BE2C (cell line): Measurements from ENCODE around the gene SEPTIN10.

Experiments
- DNase-seq: peaks from one replicate; pipeline ENCODE4 v3.0.0-alpha.2; 2020
- H3K27me3 ChIP-seq: fragments of 250-450 bp; sonication (Bioruptor Pico); 2 replicates; pipeline ENCODE4 v1.5.1; 2020; ENCODE audit warnings: mild to moderate bottlenecking
- H3K36me3 ChIP-seq: fragments of 250-450 bp; sonication (Bioruptor Pico); 2 replicates; pipeline ENCODE4 v1.5.1; 2020; ENCODE audit warnings: mild to moderate bottlenecking
- H3K4me1 ChIP-seq: fragments of 250-450 bp; sonication (Bioruptor Pico); 2 replicates; pipeline ENCODE4 v1.5.1; 2020
- H3K4me3 ChIP-seq: 2 replicates; pipeline ENCODE4 v1.5.1; 2011; ENCODE audit warnings: low read depth, low read length
- H3K9me3 ChIP-seq: fragments of 250-450 bp; sonication (Bioruptor Pico); 2 replicates; pipeline ENCODE4 v1.5.1; 2020
- TF ChIP-seq, protein P1 (sequence below): IDR thresholded peaks from 2 replicates; pipeline ENCODE4 v1.5.1; 2012; ENCODE audit warnings: mild to moderate bottlenecking, low read depth, low read length

SEPTIN10 gene

DNA sequence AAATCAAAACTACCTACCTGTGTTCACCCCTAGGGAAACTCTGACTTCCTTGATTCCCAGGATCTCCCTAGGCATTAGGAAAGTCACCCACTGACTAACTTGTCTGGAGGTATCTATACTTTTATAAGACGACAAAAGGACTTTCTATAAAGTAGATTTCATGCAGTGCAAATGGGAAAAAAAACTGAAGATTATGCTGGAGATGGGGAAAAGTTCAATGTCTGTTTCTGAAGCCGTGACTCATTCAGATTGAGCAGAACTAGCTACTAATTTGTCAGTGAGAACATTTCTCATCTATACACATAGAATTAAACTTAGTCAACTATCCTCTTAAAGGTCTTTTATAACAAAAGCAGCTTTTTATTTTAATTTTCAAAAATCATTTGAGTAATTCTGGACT, 6.0 kb downstream of the SEPTIN10 start:
- DNase-seq, result no peak
- Histone ChIP-seq H3K27me3 (peaks cover under 1% of the 10 kb centered on the region), H3K36me3 (no peaks in the 10 kb centered on the region), H3K9me3 (no peaks in the 10 kb centered on the region), H3K4me1 (no peaks in the 10 kb centered on the region), H3K4me3 (no peak overlapping the region)
- TF ChIP-seq, protein P1, sequence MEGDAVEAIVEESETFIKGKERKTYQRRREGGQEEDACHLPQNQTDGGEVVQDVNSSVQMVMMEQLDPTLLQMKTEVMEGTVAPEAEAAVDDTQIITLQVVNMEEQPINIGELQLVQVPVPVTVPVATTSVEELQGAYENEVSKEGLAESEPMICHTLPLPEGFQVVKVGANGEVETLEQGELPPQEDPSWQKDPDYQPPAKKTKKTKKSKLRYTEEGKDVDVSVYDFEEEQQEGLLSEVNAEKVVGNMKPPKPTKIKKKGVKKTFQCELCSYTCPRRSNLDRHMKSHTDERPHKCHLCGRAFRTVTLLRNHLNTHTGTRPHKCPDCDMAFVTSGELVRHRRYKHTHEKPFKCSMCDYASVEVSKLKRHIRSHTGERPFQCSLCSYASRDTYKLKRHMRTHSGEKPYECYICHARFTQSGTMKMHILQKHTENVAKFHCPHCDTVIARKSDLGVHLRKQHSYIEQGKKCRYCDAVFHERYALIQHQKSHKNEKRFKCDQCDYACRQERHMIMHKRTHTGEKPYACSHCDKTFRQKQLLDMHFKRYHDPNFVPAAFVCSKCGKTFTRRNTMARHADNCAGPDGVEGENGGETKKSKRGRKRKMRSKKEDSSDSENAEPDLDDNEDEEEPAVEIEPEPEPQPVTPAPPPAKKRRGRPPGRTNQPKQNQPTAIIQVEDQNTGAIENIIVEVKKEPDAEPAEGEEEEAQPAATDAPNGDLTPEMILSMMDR, result no peak

- Histone ChIP-seq H3K36me3 (no peaks in the 10 kb centered on the region), H3K9me3 (no peaks in the 10 kb centered on the region), H3K4me1 (no peaks in the 10 kb centered on the region), H3K4me3 (no peak overlapping the region), H3K27me3 (no peaks in the 10 kb centered on the region)
- no peak for DNase-seq
- TF ChIP-seq, protein P1, result no peak
These were observed 9.2 kb downstream of the SEPTIN10 start for GRCh38 chr2:109604597-109604996.

GRCh38 chr2:109602617-109603188, 11.1 kb downstream of the SEPTIN10 start:
- TF ChIP-seq, protein P1, result no peak
- Histone ChIP-seq H3K4me3 (no peak overlapping the region), H3K4me1 (no peaks in the 10 kb centered on the region), H3K27me3 (no peaks in the 10 kb centered on the region), H3K36me3 (no peaks in the 10 kb centered on the region), H3K9me3 (no peaks in the 10 kb centered on the region)
- DNase-seq, result no peak

DNA sequence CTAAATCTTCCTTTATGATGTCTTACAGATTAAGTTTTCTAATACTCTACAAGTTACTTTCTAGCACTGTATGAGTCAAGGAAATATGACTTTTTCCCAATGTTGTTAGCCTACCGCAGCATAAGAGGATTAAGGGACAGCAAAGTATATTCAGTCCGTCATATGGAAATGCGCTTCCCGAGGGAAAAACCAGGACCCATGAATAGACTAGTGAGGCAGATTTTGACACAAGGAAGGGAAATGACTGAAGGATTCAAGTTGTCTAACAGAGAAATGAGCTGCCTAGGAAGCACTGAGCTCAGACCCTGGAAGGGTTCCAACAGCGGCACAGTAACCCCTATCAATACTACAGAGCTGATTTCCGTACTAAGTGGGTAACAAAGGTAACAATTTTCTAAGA, 12.0 kb downstream of the SEPTIN10 start:
- H3K36me3 ChIP-seq, result no peaks in the 10 kb centered on the region
- no peaks in the 10 kb centered on the region for H3K27me3 ChIP-seq
- H3K9me3 ChIP-seq, result no peaks in the 10 kb centered on the region
- no peak overlapping the region for H3K4me3 ChIP-seq
- TF ChIP-seq, protein P1, result no peak
- DNase-seq, result no peak
- no peaks in the 10 kb centered on the region for H3K4me1 ChIP-seq

- Histone ChIP-seq H3K9me3 (no peaks in the 10 kb centered on the region), H3K4me1 (no peaks in the 10 kb centered on the region), H3K27me3 (no peaks in the 10 kb centered on the region), H3K36me3 (no peaks in the 10 kb centered on the region), H3K4me3 (no peak overlapping the region)
- TF ChIP-seq, protein P1, result no peak
- DNase-seq, result no peak
These were observed 16.5 kb downstream of the SEPTIN10 start for GRCh38 chr2:109597283-109597682.

- no peaks in the 10 kb centered on the region for H3K4me1 ChIP-seq
- H3K4me3 ChIP-seq, result no peak overlapping the region
- no peaks in the 10 kb centered on the region for H3K9me3 ChIP-seq
- no peaks in the 10 kb centered on the region for H3K36me3 ChIP-seq
- no peak for DNase-seq
- TF ChIP-seq, protein P1, result no peak
- H3K27me3 ChIP-seq, result no peaks in the 10 kb centered on the region
These were observed 18.1 kb downstream of the SEPTIN10 start for GRCh38 chr2:109595644-109596043.
